ENCODE data around the gene TMLHE.
"Not testable (repeated sequence)": the region's sequence is repeated elsewhere in the genome, so short reads cannot be mapped to it uniquely, and the experiment has no call there.

Gene TMLHE, protein sequence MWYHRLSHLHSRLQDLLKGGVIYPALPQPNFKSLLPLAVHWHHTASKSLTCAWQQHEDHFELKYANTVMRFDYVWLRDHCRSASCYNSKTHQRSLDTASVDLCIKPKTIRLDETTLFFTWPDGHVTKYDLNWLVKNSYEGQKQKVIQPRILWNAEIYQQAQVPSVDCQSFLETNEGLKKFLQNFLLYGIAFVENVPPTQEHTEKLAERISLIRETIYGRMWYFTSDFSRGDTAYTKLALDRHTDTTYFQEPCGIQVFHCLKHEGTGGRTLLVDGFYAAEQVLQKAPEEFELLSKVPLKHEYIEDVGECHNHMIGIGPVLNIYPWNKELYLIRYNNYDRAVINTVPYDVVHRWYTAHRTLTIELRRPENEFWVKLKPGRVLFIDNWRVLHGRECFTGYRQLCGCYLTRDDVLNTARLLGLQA

DNA sequence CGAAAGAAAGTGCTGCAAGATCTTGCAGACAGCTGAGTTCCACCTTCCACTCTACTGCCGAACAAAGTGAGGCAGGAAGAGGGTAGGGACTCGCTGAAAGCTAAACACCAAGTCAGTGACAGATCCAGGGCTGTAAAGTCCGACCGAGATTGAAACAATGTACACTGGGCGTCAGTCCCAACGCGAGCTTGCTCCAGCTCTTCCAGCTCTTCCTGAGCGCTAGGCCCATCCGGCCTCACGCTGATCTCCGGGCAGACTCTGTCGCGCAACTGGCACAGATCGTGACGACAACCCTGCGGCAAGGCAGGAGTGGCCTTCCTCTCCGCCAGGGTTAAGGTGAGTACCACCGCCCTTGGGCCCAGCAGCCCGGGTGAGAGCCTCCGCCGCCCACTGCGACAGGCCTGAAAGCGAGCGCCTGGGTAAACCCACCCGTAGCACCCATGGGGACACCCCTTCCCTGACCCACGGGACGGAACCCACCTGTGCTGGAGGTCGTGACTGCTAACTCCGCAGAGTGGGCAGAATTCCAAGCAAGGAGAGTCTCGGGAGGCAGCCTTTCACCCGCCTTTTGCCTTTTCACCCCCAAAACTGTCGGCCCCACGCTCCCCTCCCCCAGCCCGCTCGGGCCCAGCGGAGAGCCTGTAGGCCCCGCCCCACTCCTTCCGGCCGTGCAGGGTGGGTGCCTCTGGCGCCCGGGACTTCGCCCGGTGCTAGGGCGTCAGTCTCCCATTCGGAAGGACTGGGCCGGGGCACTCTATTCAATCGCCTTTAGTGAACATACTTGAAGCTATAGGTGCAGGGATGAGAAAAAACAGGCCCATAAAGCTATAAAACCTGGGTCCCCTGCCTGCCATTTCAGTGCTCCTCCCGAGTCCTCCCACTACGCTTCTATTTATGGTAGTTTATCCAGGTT is at the start of gene TMLHE, which contains the start of gene SPRY3:
Gene TMLHE, minus strand, starts transcription at position 641 of the 913 bp plus-strand sequence. CDS start 67,676 bp downstream, outside the sequence.
Gene SPRY3, plus strand, starts transcription at position 275 of the 913 bp plus-strand sequence.
- peak; percentile 39 to 51 for DNase-seq

DNA sequence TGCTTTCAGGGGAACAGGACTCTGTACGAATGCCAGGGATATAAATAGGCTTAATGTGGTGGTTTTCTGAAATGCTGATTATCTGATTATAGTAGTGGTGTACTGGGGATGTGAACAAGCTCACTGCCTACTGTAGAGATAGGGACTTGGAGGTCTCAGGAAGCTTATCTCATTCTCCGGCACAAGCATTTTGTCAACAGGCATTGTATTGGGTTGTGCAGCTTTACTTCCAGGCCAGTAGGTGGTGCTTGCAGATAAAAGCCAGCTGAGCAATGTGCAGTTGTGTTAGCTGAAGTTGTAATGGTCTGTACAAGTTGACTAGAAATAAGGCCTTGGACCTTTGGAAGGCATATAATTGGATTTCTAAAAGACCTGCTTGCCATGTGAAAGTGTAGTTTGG is 49.5 kb upstream of the TMLHE start:
- DNase-seq = no peak

DNA sequence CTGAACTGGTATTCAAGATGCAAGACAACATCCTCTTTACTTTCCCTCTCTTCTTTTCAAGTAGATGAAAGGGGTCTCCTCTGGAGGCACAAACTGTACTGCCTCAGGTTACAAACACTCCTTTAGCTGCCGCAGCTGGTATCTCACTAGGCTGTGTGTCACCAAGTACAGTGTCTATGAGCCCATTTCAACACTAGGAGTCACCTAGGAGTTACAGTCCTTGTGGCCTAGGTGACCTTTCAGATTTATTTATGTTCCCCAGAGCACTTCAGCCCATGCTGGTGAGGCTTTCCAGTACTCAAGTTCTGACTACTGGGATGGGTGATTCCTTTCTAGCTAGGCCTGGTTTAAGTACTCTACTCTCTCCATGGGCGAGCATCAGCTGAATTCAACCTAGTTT is 32.4 kb upstream of the TMLHE start:
- DNase-seq = no peak

GRCh38 chrX:155643240-155643639 is 30.5 kb upstream of the TMLHE start:
- no peak for DNase-seq

DNA sequence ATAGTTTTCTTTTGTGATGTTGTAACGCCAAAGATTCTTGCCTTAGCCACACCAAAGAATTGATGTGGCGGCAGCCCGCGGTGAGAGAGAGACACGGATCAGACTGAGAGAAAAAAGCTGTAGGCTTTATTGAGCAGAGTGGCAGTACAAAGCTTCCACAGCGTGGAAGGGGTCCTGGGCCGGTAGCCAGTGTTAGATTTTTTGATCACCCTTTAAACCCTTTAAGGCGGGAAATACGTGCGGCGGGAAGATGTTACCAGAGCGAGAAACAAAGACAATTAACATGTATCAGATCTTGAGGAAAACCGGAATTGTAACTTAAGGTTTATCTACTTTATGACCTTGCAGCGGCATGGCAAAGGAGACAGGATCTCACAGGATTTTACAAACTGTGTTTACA is 28.6 kb upstream of the TMLHE start:
- not testable (repeated sequence) for DNase-seq

DNA sequence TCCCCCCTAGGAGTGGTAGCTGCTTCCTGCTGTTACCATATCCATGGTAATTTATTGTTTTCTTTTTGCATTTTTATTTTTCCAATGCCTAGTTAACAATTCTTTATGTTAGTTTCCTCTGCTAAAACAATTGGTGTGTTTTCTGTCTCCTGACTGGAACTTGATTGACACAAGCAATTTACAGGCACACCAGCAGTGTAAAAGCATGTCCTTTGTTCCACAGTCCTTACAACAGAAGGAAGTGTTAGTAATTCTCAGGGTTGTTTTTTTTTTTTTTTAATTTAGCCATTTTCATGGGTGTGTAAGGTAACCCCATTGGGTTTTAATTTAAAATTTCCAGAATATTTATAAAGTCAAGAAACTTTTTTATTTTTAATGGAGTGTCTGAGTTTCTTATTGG is 25.0 kb upstream of the TMLHE start:
- DNase-seq = no peak

GRCh38 chrX:155635019-155635418 is 22.3 kb upstream of the TMLHE start:
- DNase-seq = not testable (repeated sequence)

- peak in 1 of 2 donors; percentile 56 for DNase-seq
Measured at GRCh38 chrX:155632431-155633100, 19.8 kb upstream of the TMLHE start.

DNA sequence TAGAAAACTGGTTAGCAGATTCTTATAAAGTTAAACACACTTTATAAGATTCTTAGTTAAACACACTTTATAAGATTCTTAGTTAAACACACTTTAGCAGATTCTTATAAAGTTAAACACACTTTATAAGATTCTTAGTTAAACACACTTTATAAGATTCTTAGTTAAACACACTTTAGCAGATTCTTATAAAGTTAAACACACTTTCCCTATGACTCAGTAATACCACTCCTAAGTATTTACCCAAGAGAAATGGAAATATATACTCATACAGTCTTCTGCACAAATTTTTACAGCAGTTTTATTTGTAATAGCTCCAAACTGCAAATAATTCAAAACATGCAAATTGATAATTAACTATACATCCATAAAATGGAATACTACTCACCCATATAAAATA is 7.4 kb upstream of the TMLHE start:
- not testable (repeated sequence) for DNase-seq

DNA sequence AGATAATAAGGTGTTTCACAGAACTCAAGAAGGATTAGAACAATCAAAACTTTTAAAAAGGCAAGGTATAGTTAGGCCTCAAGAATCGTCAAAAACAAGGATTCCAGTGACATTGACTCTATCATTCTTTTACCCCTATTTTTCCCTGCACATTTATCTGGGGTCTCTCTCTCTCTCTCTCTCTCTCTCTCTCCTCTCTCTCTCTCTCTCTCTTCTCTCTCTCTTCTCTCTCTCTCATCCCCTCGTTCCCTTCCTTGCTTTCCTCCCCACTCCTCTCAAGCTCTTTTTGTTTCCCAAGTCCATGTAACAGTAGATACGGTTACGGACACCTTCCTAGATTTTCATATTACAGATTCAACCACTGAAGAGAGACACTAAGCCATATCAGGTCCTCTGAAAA is 3.2 kb upstream of the TMLHE start:
- no peak for DNase-seq

- DNase-seq = no peak
Measured at GRCh38 chrX:155613927-155614559, 1.3 kb upstream of the TMLHE start.

DNA sequence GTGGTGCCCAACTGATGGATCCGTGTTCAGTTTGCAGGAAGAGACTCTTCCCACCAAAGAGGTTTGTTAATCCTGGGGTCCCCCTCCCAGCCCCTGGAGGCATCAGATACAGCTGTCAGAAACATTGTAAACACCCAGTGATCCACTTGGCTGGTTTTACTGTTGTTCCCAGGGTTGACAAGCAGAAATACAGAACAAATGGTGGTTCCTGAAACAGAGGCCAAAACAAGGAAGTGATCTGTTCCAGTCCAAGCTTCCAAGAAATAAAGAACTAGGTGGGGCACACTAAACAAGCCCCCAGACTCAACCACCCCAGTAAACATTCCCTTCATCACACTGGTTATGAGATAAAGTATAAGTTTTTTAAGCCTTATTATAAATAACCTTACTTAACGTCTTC is 1.4 kb downstream of the TMLHE start:
- no peak for DNase-seq

GRCh38 chrX:155592981-155593380 is 19.8 kb downstream of the TMLHE start:
- DNase-seq = no peak

DNA sequence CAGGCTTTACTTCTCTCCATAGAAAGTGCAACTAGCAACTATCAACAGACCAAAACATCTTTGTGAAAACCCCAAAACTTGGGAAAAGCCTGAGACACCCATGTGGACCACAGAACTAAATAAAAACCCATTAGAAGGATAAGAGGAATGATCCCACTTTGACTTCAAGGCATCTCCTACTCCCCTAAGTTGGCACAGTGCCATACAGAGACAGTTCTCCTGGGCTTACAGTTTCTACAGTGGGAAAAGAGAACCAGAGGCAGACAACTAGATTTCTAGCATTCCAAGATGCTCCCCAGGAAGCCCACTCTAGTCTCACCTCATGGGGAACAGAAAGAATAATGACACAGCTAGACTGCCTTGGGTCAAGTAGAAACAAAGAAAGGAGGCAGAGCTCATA is 20.4 kb downstream of the TMLHE start:
- DNase-seq = no peak

DNA sequence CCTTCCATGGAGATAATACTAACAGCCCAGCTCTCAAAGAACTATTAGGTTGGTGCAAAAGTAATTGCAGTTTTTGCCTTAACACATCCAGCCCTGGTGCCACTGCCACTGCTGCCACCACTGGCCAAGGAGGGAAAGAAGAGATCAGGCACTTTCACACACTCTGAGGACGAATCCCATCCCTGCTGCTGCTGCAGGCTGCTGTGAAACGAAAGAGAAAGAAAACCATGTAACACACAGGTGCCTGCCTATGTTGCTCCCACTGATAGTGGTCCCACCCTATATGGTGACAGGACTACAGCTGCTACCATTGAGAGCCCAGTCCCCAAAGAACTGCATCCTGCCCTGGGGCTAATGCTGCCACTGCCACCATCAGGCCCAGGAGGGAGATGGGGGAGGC is 35.1 kb downstream of the TMLHE start:
- peak; percentile 11 to 30 for DNase-seq

- DNase-seq = no peak
Measured at GRCh38 chrX:155563099-155563498, 49.7 kb downstream of the TMLHE start.

DNA sequence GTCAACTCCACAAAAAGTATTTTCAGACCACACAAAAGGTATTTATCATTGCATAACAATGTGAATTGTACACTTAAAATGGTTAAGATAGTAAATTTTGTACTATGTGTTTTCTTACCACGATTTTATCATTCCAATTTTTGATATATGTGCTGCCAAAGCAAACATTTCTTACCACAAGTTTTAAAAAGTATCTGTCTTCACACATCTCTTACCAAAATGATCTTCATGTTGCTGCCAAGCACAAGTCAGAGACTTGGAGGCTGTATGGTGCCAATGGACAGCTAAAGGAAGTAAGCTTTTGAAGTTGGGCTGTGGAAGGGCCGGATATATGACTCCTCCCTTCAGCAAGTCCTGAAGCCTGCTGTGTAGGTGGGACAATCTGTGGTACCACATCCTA is 67.9 kb downstream of the TMLHE start:
- DNase-seq = no peak

GRCh38 chrX:155535866-155536265 is 76.9 kb downstream of the TMLHE start:
- DNase-seq = no peak

GRCh38 chrX:155534800-155535199 is 78.0 kb downstream of the TMLHE start:
- DNase-seq = no peak

GRCh38 chrX:155527023-155527422 is 85.7 kb downstream of the TMLHE start:
- DNase-seq = not testable (repeated sequence)

- DNase-seq = no peak
Measured at GRCh38 chrX:155514225-155514624, 98.5 kb downstream of the TMLHE start.

- no peak for DNase-seq
Measured at GRCh38 chrX:155505296-155505695, 107.5 kb downstream of the TMLHE start.

- DNase-seq = not testable (repeated sequence)
Measured at GRCh38 chrX:155495134-155495533, 117.6 kb downstream of the TMLHE start.
